HG02571 (cell line): ENCODE results near the gene STAT4.

ENCODE experiments used
- ATAC-seq: cut with Tn5 transposase; IDR thresholded peaks from one replicate; pipeline ENCODE4 v1.9.1; 2021; ENCODE audit warnings: mild to moderate bottlenecking, moderate library complexity; ENCODE audit not compliant: unreplicated experiment

Gene STAT4

DNA sequence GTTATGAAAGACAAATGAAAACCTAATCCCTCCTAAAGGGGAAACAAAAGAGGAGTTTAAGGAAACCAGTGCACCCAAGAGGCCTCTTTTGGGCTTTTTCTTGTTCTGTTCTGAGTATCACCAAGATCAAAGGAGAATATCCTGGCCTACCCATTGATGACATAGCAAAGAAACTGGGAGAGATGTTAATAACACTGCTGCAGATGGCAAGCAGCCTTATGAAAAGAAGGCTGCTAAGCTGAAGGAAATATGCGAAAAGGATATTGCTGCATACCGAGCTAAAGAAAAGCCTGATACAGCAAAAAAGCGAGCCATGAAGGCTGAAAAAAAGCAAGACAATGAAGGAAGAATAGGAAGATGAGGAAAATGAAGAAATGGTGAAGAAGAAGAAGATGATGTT lies 23.6 kb upstream of the STAT4 start:
- ATAC-seq = no peak

DNA sequence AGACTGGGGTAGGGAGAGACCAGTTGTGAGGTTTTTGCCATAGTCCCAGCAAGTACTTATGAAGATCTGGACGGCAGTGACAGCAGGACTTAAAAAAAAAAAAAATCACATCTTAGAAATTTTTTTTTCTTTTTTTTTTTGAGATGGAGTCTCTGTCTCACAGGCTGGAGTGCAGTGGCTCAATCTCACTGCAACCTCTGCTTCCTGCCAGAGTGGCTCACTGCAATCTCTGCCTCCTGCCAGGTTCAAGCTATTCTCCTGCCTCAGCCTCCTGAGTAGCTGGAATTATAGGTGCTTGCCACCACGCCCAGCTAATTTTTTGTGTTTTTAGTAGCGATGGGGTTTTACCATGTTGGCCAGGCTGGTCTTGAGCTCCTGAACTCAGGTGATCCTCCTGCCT lies 22.4 kb upstream of the STAT4 start:
- ATAC-seq = no peak

DNA sequence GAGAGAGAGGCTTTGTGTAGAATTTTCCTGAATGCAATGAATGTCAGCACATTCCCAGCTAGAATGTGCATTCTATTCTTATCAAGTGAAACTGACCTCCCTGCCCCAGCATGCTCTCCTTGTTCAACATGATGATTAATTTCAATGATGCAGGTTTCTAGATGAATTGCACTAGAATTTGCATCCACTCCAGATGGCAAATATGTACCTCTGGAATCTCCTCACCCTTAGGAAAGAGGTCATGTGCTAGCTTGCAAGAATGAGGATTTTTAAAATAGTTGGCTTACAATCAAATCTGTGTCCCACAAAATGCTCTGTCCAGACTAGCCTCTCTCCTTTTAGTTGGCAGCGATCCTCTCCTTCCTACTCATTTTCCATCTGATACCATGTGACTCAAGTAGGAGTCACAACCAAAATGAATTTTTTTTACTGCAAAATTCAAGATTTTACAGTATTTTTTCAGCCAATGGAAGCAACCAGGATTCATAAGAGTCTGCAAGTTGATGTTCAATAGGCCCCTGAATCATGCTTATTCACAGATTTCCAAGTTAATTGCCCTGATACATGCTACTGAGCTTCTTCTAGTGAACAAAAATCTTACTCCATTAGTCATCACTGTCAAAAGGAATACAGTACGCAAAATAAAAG lies 21.0 kb upstream of the STAT4 start:
- no peak for ATAC-seq

DNA sequence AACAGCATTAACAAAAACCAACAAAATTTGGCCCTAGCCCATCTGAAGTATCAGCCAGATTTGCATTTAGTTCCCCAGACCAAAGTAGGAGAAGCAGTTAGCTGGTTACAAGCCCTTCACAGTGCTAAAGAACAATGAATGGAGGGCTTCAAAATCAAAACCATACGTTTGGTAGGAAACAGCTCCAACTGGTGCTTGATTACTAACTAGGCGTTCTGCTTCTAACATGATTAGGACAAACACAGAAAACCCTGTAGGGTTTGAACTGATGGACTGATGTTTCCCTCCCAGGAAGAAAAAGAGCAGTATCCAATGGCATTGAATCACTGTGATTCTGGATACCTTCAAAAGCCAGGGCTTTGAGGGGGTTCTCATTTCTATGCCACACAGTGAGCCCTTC lies 20.5 kb upstream of the STAT4 start:
- ATAC-seq = no peak

DNA sequence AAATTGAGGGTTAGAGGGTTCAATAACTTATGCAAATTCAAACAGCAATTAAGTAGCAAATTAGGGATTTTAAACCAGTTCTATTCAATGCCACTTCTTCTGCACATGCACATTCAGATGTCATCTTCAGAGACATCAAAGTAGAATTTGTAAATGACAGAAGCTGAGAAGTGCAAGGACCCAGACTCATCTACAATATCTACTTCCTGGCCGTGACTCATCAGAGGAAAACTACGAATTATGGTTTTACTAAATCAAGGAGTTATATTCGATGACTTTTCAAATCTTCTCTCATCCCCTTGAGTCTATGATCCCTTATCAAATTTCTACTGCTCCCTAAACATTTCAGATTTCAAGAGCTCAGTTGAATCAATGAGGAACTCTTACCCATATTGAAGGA lies 20.0 kb upstream of the STAT4 start:
- ATAC-seq = no peak

DNA sequence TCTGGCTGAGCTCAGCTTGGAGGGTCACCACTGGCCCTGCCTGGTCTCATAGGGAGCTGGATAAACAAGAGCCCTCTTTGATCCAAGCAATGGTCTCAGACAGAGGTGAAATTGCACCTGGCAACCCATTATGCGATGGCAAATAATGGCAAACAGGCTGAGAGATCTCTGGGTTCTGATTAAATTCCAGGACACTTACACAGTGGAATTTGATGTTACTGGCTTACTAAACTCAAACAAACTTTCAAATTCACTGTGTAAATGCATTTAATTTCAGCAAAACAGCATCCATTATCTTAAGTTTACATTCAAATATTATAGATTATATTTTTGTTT lies 19.5 kb upstream of the STAT4 start:
- no peak for ATAC-seq

DNA sequence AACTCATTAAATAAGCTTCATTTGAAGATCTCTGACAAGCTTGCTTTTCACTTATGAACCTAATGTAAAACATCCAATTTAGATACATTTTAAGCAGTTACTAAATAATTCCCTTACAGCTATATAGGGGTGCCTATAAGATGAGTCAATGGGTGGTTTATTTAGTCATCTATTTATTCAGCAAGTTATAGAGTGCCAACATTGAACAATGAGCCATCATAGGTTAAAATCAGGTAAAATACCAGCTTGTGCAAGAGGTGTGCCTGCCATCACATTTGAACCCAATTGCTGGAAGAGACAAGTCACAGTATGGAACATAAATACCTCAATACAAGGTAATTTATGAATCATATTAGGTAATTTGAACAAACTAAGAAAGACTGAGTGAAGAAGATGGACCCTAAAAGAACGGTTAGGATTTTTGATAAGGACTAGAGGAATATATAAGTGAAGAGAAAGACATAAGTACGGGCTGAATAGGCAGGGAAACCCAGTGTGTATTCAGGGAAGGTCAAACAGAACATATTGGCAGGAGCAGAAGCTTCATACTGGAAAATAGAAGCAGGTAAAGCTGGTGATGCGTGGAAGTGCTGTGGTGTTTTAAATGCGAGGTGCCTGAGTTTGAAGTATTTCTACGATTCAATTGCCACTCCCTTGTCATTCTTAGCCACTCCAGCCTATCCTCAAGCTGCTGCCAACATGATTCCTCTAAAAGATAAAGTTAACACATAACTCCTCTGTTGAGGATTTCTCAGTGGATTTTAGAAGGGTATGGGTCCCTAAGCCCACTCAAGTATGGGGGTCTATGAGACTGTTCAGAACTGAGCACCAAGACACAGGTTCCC lies 18.9 kb upstream of the STAT4 start:
- no peak for ATAC-seq

DNA sequence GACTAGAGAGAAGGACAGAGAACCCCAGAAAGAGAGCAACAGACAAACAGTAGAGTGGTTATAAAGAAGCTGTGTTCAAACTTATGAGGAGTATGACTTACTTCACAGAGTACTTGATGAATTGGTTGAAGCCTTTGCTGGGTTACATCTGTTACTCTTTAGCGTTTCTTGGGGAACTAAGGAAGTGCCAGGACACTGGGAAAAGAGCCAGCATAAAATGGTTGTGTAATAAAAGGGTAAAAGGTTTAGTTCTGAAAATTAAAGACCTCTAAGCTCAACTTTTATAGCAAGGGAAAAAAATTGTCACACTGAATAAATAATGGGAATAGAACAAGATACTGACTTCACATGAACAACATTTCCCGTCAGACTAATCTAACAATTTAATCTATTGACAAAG lies 17.0 kb upstream of the STAT4 start:
- ATAC-seq = no peak

DNA sequence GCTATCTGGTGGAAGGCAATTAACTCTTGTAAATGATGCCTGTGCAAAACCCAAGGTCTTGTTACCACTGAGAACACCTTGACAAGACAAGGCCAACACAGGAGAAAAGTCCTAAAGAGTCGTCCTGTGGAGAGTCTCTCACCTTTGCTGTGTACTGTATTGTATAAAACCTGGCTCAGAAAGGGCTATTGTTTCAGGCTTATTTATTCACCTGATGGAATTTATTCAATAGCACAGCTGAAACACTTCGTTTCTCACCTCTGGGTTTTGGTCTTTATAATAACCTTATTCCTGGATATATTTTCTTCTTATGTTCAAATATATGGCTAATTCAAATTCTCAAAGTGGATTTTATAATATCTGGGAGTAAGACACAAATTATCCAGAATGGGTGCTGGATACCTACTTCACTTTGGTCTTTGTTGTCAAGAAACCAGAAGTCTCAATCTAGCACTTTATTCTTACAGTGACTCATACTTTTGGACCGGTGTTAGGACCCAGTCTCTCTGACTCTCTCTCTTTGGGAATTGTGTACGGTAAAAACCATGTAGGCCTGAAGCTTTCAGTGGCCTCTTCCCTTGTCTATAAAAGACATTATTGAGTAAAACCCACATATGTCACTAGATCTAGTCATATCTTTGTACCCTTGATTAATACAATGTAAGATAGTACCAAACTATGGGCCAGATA lies 16.1 kb upstream of the STAT4 start:
- ATAC-seq = no peak

DNA sequence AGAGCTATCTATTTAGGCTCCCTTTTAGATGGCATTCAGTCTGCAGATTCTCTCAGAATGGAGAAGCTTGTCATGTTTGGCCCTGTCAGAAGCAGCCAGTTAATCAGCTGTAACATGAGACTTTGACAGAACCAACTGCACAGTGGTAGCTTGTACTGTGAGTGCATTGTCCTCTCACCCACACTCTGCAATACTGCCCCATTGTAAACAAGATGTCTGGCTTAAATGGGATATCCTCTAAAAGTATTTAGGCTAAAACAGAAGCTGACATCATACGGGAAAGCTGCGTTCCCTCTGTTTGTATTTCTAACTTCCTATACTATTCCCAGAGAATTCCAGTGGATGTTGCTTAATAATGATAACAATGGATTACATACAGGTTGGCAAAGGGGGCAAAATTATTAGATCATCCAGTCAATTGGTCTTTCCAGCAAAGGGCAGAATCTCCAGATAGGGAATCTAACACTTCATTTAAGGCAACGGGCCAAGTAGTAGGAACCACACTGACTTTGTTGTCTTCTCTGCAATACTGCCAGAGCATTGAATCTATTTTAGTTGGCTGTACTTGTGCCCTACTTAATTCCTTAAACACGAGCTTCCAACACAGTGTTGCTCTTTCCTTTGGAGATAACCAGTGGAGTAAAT lies 15.4 kb upstream of the STAT4 start:
- ATAC-seq = no peak

DNA sequence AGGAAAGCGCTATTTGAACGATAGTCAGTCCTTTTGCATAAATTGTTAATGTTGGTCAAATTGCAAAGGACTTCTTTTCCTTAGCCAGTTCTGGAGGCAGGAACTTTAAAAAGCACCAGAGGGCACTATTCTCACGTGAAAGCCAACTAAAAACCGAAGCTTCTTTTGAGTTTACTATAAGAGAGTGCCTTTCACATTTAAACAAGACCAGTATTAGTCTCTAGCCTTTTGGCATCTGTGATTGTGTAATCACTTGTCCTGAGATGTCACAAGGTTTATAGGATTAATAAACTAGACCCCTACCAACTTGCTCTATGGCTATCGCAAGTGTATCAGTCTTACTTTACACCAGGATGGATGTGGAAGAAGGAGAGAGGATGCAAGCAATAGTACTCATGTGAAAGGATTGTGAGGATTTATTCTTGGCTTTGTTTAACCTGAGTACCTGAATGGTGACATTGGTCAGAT lies 14.4 kb upstream of the STAT4 start:
- no peak for ATAC-seq

DNA sequence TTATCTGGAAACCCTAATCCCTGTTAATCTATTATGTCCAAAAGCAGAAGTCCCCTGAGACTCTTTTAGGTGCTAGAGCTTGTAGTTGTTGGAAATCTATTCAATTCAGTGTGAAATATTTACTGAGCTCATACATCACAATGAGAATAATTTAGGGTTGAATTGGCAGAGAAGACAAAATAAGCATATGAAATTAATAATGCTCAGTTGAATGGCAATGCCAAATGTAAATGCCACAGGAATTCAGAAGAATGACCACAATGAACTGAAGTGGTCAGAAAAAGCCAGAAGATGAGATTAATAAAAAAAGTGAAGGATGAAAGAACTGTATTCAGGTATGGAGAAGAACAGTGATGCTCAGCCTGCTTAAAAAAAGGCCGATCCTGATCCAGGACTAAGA lies 8.0 kb upstream of the STAT4 start:
- no peak for ATAC-seq

DNA sequence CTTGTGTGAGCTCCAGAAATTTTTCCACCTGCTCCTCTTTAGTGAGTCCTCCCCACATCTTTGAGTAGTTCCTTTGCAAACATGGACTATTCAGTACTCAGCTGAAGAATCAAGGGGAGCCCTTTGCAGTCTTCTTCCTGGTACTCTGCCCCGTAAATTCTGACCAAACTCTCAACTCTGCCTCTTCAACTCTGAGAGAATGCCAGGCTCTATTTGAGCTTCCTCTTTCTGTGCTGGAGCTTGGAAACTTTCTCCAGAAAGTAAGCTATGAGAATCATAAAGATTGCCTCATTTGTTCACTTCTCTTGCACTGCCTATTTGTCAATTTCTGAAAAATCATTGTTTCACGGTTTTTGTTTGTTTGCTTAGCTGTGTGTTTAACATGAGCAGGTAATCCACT lies 7.4 kb upstream of the STAT4 start:
- ATAC-seq = no peak

DNA sequence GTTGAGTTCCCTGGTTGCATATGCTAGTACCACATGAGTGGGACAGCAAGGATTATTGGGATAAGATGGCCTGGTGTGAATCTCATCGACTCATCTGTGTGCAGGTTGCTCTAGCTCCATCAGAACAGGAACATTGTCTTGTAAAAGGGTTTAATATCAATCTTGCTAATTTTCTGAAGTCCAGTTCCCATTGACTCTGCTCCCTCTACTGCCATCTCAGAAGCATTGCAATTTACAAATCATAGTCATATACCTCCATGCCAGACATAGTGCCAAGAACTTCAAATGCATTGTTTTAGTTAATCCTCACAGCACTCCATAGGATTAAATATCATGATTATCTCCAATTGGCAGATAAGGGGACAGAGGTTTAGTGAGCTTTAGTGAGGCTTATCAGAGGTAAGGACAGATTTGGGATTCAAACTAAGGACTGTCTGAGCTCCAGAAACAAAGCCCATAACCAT lies 4.8 kb upstream of the STAT4 start:
- no peak for ATAC-seq

DNA sequence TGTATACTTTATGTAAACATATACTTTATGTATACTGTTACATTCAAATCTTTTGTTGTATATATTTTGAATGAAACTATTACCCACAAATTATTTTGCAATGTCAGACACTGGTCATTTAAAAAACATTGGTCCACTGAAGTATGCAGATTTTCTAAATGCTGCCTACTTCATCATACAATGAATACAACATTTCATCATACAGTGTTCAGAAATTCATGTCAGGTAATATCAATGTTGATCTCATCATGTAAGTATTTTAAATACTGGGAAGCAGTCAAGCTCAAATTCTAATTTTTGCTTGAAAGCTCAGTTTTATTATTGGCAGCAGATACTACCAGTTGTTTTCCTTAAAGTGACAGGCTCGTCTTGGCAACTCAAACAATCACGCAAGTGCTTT lies 2.9 kb upstream of the STAT4 start:
- no peak for ATAC-seq

DNA sequence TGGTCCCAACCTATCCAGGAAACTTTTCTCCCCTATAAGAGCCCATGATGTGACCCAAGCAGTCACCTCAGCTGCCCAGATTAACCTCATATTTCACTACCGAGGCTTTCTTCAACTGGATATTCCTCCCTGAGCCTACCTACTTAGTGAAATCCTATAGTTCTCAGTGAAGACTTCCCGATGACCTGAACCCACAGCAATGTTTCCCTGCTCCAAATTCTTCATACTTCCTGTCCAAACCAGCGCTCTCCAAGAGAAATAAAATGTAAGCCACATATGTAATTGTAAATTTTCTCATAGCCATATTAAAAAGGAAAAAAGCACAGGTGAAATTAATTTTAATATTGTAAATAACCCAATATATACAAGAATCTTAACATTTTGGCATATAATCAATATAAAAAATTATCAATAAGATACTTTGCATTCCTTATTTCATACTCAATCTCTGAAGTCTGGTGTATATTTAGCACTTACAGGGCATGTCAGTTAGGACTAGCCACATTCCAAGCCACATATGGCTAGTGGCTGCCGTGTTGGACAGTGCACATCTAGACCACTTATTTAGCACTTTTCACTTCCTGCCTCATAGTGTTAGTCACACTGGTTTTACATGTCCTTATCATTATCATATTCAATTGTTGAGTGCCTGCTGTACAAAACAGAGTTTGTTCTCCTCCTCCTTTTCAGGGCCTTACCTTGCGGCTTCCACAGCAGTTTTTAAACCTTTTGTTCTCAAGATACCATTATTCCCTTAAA lies 1.9 kb upstream of the STAT4 start:
- ATAC-seq = no peak

DNA sequence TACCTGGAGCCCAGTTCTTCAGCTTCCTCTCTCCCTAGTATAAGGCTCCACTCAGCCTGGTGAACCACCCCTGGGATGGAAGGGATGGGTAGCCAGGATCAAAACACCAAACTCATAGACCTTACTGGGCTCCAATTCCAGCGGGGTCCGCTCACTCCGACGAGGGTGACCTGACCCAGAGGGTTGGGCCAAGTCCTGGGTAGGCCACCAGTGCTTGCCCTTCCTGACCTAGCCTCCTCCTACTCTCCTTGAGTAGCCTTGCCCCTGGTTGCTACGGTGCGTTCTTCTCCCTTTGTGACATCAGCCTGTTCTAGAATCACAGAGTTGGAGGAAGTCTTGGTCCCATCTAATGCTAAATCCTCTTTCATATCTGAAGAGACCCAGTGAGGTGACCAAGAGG lies 537 bp upstream of the STAT4 start:
- peak; percentile 3 for ATAC-seq

DNA sequence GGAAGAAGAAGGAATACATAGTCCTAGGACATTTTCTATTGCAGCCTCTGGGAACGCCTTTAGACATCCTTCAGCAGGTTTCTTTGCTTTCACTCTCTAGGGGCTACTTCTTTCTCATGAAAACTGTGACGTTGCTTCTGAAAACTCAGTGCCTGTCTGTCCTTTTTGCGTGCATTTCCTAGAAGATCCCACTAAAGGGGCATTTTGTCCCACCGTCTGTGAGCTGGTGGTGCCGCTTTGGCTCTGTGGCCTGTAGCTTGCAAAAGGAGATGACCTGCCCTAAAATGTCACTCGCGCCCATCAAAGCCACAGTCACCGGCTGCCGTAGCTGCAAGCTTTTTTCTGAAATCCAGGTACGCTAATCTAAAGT lies 579 bp downstream of the STAT4 start:
- peak; percentile 17 for ATAC-seq

DNA sequence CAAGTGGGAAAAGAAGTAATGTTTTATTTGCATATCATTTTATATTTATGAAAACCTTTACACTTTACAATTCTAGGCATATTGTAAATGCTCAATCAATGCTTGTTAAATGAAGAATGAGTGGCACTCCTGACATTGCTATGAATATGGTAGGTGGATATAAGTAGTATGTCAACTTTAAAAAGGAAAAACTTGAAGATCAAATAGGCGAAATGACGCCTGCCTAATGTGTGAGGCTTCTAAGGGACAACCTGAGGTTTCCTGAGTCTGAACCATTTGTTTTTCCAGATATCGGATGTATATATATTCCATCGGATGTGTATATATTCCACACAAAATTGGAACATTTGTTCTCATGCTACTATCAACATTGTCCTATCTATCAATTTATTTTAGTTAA lies 1.4 kb downstream of the STAT4 start:
- ATAC-seq = no peak

DNA sequence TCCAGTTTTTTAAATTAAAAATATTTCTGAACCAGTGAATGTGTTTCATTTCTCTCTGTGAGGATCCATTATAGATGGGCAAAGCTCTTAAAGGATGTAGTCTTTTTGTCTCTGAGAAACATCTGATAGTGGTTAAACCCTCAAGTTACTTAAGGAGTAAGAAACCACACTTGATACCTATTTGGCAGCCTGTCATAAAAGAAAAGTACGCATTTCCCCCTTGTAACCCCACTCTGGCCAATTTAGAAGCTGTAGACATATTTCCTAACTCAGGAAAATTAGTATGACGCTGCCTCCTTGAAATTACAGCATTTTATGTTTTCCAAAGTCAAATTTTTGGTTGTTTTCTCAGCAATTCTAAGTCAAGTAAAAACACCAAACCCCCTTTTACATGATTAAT lies 2.0 kb downstream of the STAT4 start:
- ATAC-seq = no peak

DNA sequence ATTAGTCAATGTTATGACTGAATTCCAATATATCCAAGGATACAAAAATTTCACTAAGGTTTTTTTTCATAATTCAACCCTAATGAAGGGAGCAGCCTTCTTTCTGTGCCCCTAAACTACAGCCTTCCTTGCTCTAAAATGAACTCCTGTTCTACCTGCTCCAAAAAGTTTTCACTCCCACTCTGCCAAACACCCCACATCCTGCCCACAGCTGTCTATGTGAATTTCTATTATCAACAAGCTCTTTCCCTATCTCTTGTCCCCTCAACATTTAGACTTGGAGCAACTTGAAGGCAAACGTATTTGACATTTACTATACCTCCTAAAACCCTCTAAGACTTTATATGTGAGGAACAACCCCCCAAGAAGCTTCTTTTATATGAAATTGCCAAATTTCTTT lies 2.5 kb downstream of the STAT4 start:
- no peak for ATAC-seq
